GM10266 (cell line): Measurements from ENCODE around the gene ABCC8.

Experiments
- DNase-seq: peaks from one replicate; pipeline ENCODE4 v3.0.0; 2012; ENCODE audit errors: extremely low spot score
- CTCF ChIP-seq: IDR thresholded peaks from 2 replicates; pipeline ENCODE4 v1.5.1; 2012; ENCODE audit warnings: mild to moderate bottlenecking, low read depth; ENCODE audit not compliant: control insufficient read depth, insufficient read depth; ENCODE audit errors: missing control alignments

ABCC8 gene

GRCh38 chr11:17387811-17388210 is 88.8 kb downstream of the ABCC8 start:
- TF ChIP-seq CTCF, result no peak
- no peak for DNase-seq

- TF ChIP-seq CTCF, result no peak
- no peak for DNase-seq
These were observed 89.4 kb downstream of the ABCC8 start for GRCh38 chr11:17387254-17387653.

- peak; percentile 71 for TF ChIP-seq CTCF
- peak; percentile 72 for DNase-seq
These were observed 90.1 kb downstream of the ABCC8 start for GRCh38 chr11:17386331-17387084.

- DNase-seq, result no peak
- no peak for TF ChIP-seq CTCF
These were observed 90.7 kb downstream of the ABCC8 start for GRCh38 chr11:17385926-17386325.

- DNase-seq, result no peak
- TF ChIP-seq CTCF, result no peak
These were observed 91.2 kb downstream of the ABCC8 start for GRCh38 chr11:17385492-17385891.

- peak; percentile 64 for DNase-seq
- TF ChIP-seq CTCF, result peak; percentile 89
These were observed 92.6 kb downstream of the ABCC8 start for GRCh38 chr11:17384002-17384511.

- TF ChIP-seq CTCF, result no peak
- DNase-seq, result no peak
These were observed 93.2 kb downstream of the ABCC8 start for GRCh38 chr11:17383461-17383860.
